HepG2 (cell line): Measurements from ENCODE around the gene CACNA1I.

ENCODE experiments used
- CEBPB ChIP-seq: IDR thresholded peaks from 2 replicates; pipeline ENCODE4 v1.6.1; 2011; ENCODE audit warnings: low read depth, low read length, improper control_type of control experiment, borderline replicate concordance
- CHD2 ChIP-seq: IDR thresholded peaks from 2 replicates; pipeline ENCODE4 v1.6.1; 2011; ENCODE audit warnings: low read depth, low read length, improper control_type of control experiment
- EP300 ChIP-seq, 3 experiments: sonication (generic) in 1 of 3; formaldehyde crosslinking in 1 of 3; IDR thresholded peaks; 2 replicates each; pipeline versions ENCODE4 v1.5.1 to v1.6.1; 2011 to 2020; ENCODE audit warnings: low read depth in 2 of 3, low read length in 2 of 3, borderline replicate concordance in 1 of 3, improper control_type of control experiment in 1 of 3, mild to moderate bottlenecking in 1 of 3, missing genetic modification reagents in 1 of 3, moderate library complexity in 1 of 3
- SRSF4 ChIP-seq: fragments of 200-400 bp; formaldehyde crosslinking; IDR thresholded peaks from one replicate; pipeline ENCODE4 v1.6.1; 2018; ENCODE audit warnings: mild to moderate bottlenecking, low read depth, low read length, moderate library complexity; ENCODE audit not compliant: poor library complexity, severe bottlenecking
- ZBTB42 ChIP-seq: sonication (generic); formaldehyde crosslinking; IDR thresholded peaks from 2 replicates; pipeline ENCODE4 v1.5.0; 2020; ENCODE audit warnings: mild to moderate bottlenecking, missing genetic modification reagents
- ZNF160 ChIP-seq: sonication (generic); formaldehyde crosslinking; IDR thresholded peaks from 2 replicates; pipeline ENCODE4 v1.8.0; 2022; ENCODE audit warnings: mild to moderate bottlenecking, inconsistent platforms, missing genetic modification reagents
- TF ChIP-seq, protein P1 (sequence below): sonication (generic); formaldehyde crosslinking; IDR thresholded peaks from 2 replicates; pipeline ENCODE4 v1.5.0; 2020; ENCODE audit warnings: mild to moderate bottlenecking, missing genetic modification reagents, moderate library complexity

GRCh38 chr22:39664485-39665200, 94.1 kb downstream of the CACNA1I start:
- TF ChIP-seq EP300 (IDR thresholded peaks at IDR 0.05; ENCODE audit: low read depth in 2 of 2, low read length in 2 of 2): no peak
- TF ChIP-seq EP300 (CRISPR knock-in tag; IDR thresholded peaks at IDR 0.05; ENCODE audit: borderline replicate concordance): no peak
- no peak for TF ChIP-seq CEBPB
- TF ChIP-seq ZBTB42: no peak
- TF ChIP-seq SRSF4: no peak
- no peak for TF ChIP-seq ZNF160 (CRISPR knock-in tag)
- no peak for TF ChIP-seq CHD2
- TF ChIP-seq, protein P1, sequence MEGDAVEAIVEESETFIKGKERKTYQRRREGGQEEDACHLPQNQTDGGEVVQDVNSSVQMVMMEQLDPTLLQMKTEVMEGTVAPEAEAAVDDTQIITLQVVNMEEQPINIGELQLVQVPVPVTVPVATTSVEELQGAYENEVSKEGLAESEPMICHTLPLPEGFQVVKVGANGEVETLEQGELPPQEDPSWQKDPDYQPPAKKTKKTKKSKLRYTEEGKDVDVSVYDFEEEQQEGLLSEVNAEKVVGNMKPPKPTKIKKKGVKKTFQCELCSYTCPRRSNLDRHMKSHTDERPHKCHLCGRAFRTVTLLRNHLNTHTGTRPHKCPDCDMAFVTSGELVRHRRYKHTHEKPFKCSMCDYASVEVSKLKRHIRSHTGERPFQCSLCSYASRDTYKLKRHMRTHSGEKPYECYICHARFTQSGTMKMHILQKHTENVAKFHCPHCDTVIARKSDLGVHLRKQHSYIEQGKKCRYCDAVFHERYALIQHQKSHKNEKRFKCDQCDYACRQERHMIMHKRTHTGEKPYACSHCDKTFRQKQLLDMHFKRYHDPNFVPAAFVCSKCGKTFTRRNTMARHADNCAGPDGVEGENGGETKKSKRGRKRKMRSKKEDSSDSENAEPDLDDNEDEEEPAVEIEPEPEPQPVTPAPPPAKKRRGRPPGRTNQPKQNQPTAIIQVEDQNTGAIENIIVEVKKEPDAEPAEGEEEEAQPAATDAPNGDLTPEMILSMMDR: no peak
